GM19395 (cell line): Measurements from ENCODE around the gene NME7.

Experiments
- ATAC-seq: cut with Tn5 transposase; IDR thresholded peaks from one replicate; pipeline ENCODE4 v1.9.1; 2021; ENCODE audit warnings: mild to moderate bottlenecking, moderate library complexity; ENCODE audit not compliant: unreplicated experiment

NME7 gene

GRCh38 chr1:169089776-169090175, 277.8 kb downstream of the NME7 start:
- ATAC-seq = no peak

DNA sequence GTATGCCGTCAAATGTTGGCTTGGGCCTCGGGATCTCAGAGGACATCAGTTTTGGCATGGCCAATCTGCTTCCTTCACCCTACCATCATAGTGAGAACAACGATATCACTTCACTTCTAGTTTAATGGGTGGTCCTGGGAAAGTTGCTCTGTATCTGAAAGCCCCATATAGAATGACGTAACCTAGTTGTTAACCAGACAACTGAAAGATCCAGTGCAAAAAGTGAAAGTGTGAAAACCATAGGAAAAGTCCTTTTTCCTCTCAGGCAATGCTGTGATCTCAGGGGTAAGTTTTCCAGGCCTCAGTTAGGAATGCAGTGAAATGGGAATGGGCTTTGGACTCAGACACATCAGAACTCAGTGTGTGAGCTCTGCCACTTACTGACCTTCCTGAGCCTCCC, 279.7 kb downstream of the NME7 start:
- no peak for ATAC-seq

DNA sequence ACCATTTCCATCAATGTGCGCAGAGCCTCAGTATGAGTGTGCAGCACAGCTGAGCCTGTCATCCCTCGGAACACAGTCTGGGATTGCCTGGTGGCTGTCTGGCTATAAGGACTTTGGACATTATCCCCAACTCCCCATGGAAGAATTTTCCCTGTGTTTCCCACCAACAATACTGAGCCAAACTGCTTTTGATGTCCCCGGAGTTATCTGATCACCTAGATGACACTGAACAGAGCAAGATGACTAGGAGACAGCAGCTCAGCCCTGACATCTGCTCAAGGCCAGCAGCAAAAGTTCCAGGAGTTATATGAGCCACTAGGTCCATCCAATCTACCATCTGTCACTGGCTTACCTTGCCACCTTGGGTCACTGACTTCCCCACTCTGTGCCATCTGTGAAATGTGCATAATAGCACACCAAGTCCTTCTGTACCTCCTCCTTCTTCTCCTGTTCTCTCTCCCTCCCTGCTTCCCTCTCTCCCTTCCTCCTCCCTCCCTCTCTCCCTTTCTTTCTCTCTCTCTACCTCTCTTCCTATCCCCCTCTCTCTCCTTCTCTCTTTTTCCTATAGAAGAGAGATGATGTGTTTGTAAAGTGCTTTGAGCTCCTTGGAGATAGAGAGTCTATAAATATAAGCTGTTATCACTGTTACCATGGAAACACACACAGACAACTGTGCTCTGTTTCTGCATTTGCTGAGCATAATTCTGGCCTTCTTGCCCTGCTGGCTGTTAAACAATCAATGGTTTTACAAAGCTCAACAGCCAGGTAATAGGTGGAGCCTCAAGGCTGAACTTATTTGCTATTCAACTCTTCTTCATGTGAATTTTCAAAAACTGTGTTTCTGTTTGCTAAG, 280.8 kb downstream of the NME7 start:
- ATAC-seq = no peak

GRCh38 chr1:169085911-169086310, 281.7 kb downstream of the NME7 start:
- no peak for ATAC-seq
